DOHH2 (cell line): ENCODE results near the gene MRPL10.

Source experiments
- H3F3A ChIP-seq: fragments of 200-600 bp; sonication (generic), shearing (Covaris generic); 2 replicates; pipeline ENCODE4 v1.6.0; 2016; ENCODE audit warnings: antibody characterized with exemption, mild to moderate bottlenecking; ENCODE audit not compliant: control insufficient read depth, insufficient read depth
- H3K27ac ChIP-seq: fragments of 200-600 bp; sonication (generic); 2 replicates; pipeline ENCODE4 v1.5.1; 2014; ENCODE audit warnings: low read depth, mild to moderate bottlenecking, low read length, moderate library complexity
- H3K27me3 ChIP-seq: fragments of 200-600 bp; sonication (generic); 2 replicates; pipeline ENCODE4 v1.6.1; 2014; ENCODE audit warnings: mild to moderate bottlenecking, low read length, mixed read lengths; ENCODE audit not compliant: control insufficient read depth
- H3K36me3 ChIP-seq: fragments of 200-600 bp; sonication (generic); 2 replicates; pipeline ENCODE4 v1.6.1; 2014; ENCODE audit warnings: mild to moderate bottlenecking, low read length, moderate library complexity, mixed read lengths; ENCODE audit not compliant: control insufficient read depth
- H3K4me1 ChIP-seq: fragments of 200-600 bp; sonication (generic); 2 replicates; pipeline ENCODE4 v1.6.1; 2014; ENCODE audit warnings: mild to moderate bottlenecking, low read length, mixed read lengths; ENCODE audit not compliant: control insufficient read depth
- H3K4me2 ChIP-seq: fragments of 200-600 bp; sonication (generic); 2 replicates; pipeline ENCODE4 v1.6.0; 2014; ENCODE audit warnings: mild to moderate bottlenecking, low read length, moderate library complexity
- H3K4me3 ChIP-seq: fragments of 200-600 bp; sonication (generic); 2 replicates; pipeline ENCODE4 v1.5.1; 2014; ENCODE audit warnings: mild to moderate bottlenecking, low read length, mixed read lengths
- H3K79me2 ChIP-seq: fragments of 200-600 bp; sonication (generic); 2 replicates; pipeline ENCODE4 v1.6.1; 2014; ENCODE audit warnings: mild to moderate bottlenecking, low read length, mixed read lengths; ENCODE audit not compliant: control insufficient read depth
- H3K9me2 ChIP-seq: fragments of 200-600 bp; sonication (generic); replicated peaks from 2 replicates; pipeline ENCODE4 v1.6.1; 2014; ENCODE audit warnings: mild to moderate bottlenecking, low read length, mixed read lengths; ENCODE audit not compliant: control insufficient read depth
- H3K9me3 ChIP-seq: fragments of 200-600 bp; sonication (generic); 2 replicates; pipeline ENCODE4 v1.6.1; 2014; ENCODE audit warnings: antibody characterized with exemption, low read length, mixed read lengths; ENCODE audit not compliant: control insufficient read depth, insufficient read depth
- H4K20me1 ChIP-seq: fragments of 200-600 bp; sonication (generic); 2 replicates; pipeline ENCODE4 v1.6.0; 2014; ENCODE audit warnings: low read depth, mild to moderate bottlenecking, antibody characterized with exemption, low read length, moderate library complexity; ENCODE audit not compliant: control insufficient read depth, insufficient read depth
- CTCF ChIP-seq: fragments of 200-600 bp; sonication (generic); IDR thresholded peaks from one replicate; pipeline ENCODE4 v1.5.1; 2014; ENCODE audit warnings: antibody characterized with exemption, mild to moderate bottlenecking, low read depth, low read length; ENCODE audit not compliant: poor library complexity, severe bottlenecking
- EZH2phosphoT487 ChIP-seq: fragments of 200-600 bp; sonication (generic); IDR thresholded peaks from 2 replicates; pipeline ENCODE4 v1.6.1; 2017; ENCODE audit warnings: borderline replicate concordance, mild to moderate bottlenecking, antibody characterized with exemption, low read length, moderate library complexity, mixed read lengths

The MRPL10 gene

GRCh38 chr17:47792457-47792856 is 38.9 kb downstream of the MRPL10 start:
- H3K9me3 ChIP-seq, result no peaks in the 10 kb centered on the region

GRCh38 chr17:47791025-47791424 is 40.3 kb downstream of the MRPL10 start:
- H3K4me2 ChIP-seq, result no peak overlapping the region
- H3K4me3 ChIP-seq, result no peak overlapping the region
- no peaks in the 10 kb centered on the region for H3K4me1 ChIP-seq
- no peak for TF ChIP-seq EZH2phosphoT487
- no peak for TF ChIP-seq CTCF
- no peaks in the 10 kb centered on the region for H3K36me3 ChIP-seq
- H3F3A ChIP-seq, result no peaks in the 10 kb centered on the region
- no peaks in the 10 kb centered on the region for H3K9me3 ChIP-seq
- no peak overlapping the region for H3K27ac ChIP-seq
- no peaks in the 10 kb centered on the region for H3K9me2 ChIP-seq
- no peaks in the 10 kb centered on the region for H4K20me1 ChIP-seq
- H3K27me3 ChIP-seq, result peaks cover 35% of the 10 kb centered on the region
- H3K79me2 ChIP-seq, result no peaks in the 10 kb centered on the region

More at GRCh38 chr17:47792457-47792856, 38.9 kb downstream of the MRPL10 start:
- Histone ChIP-seq H4K20me1 (no peaks in the 10 kb centered on the region), H3F3A (no peaks in the 10 kb centered on the region), H3K4me2 (no peak overlapping the region), H3K27me3 (peaks cover 35% of the 10 kb centered on the region), H3K36me3 (no peaks in the 10 kb centered on the region), H3K27ac (no peak overlapping the region), H3K4me1 (no peaks in the 10 kb centered on the region), H3K4me3 (no peak overlapping the region), H3K9me2 (no peaks in the 10 kb centered on the region), H3K79me2 (no peaks in the 10 kb centered on the region)
- TF ChIP-seq EZH2phosphoT487 (no peak), CTCF (no peak)

GRCh38 chr17:47789611-47790561 is 41.5 kb downstream of the MRPL10 start:
- no peaks in the 10 kb centered on the region for H3K9me2 ChIP-seq
- no peak overlapping the region for H3K4me2 ChIP-seq
- no peaks in the 10 kb centered on the region for H3F3A ChIP-seq
- H3K9me3 ChIP-seq, result no peaks in the 10 kb centered on the region
- H3K4me1 ChIP-seq, result no peaks in the 10 kb centered on the region
- TF ChIP-seq CTCF, result no peak
- TF ChIP-seq EZH2phosphoT487, result no peak
- no peak overlapping the region for H3K4me3 ChIP-seq
- H3K36me3 ChIP-seq, result no peaks in the 10 kb centered on the region
- H3K27me3 ChIP-seq, result peaks cover 31% of the 10 kb centered on the region
- no peaks in the 10 kb centered on the region for H3K79me2 ChIP-seq
- H4K20me1 ChIP-seq, result no peaks in the 10 kb centered on the region
- no peak overlapping the region for H3K27ac ChIP-seq
